Right lobe of liver (tissue), 4 donors: ENCODE measurements around the gene SCAPER.

Experiments used
- CTCF ChIP-seq, 4 donors: fragments of 200-600 bp in 3 of 4; fragments of 450-650 bp in 1 of 4; IDR thresholded peaks; one replicate each; pipeline versions ENCODE4 v1.5.1 to v1.8.0; 2016 to 2022; ENCODE audit warnings: antibody characterized with exemption in 4 of 4, mild to moderate bottlenecking in 2 of 4
- POLR2A ChIP-seq: fragments of 450-650 bp; IDR thresholded peaks from one replicate; pipeline ENCODE4 v1.6.1; 2017; ENCODE audit warnings: antibody characterized with exemption, mild to moderate bottlenecking
- donor health status: DM: no; HTN: no; CAD: no.
- donor health status: DM: no; HTN: no; CAD: no.
- donor health status: DM: no; HTN: yes; CAD: no.

- no peak for TF ChIP-seq POLR2A
- TF ChIP-seq CTCF (IDR thresholded peaks at IDR 0.05) = no peak
Measured at GRCh38 chr15:76664411-76664810, 240.7 kb downstream of the SCAPER start.
